Naive thymus-derived CD4-positive, alpha-beta T cell (primary cell): ENCODE results near the gene PLCG2. TPM values are rescaled to one million over a fixed set of nuclear protein-coding genes. Genes with fewer than 3 reads are reported as not detected.

ENCODE experiments used
- ATAC-seq: fragments of 150-1000 bp; cut with Tn5 transposase; 2 replicates; pipeline ENCODE4 v1.10.0; 2021; ENCODE audit warnings: mild to moderate bottlenecking, moderate library complexity
- CTCF ChIA-PET: fragments of 350-600 bp; sonication (Branson Sonifier 250); formaldehyde crosslinking; loops from one replicate; lab custom pipeline; 2021; ENCODE audit warnings: antibody characterized with exemption; lab: Charles Lee
- POLR2A ChIA-PET: fragments of 350-600 bp; sonication (Branson Sonifier 250); formaldehyde crosslinking; loops from one replicate; lab custom pipeline; 2021; ENCODE audit warnings: antibody characterized with exemption, inconsistent platforms; lab: Charles Lee
- DNase-seq, 9 donors: peaks; one replicate each; pipeline versions ENCODE4 v3.0.0 to v3.0.0-alpha.2; 2020 to 2022; ENCODE audit warnings: mixed read lengths in 1 of 9
- H3K27ac ChIP-seq: one replicate; pipeline ENCODE4 v1.7.0; 2013; ENCODE audit warnings: mild to moderate bottlenecking, low read depth, low read length, moderate library complexity
- H3K27me3 ChIP-seq, 2 donors: one replicate each; pipeline ENCODE4 v1.7.0; 2013; ENCODE audit warnings: low read length in 2 of 2, mild to moderate bottlenecking in 2 of 2, moderate library complexity in 2 of 2; ENCODE audit not compliant: control insufficient read depth in 2 of 2, insufficient read depth in 2 of 2
- H3K36me3 ChIP-seq, 3 experiments: 1 replicate in 2 of 3; 2 replicates in 1 of 3; pipeline ENCODE4 v1.7.0; 2013; ENCODE audit warnings: low read length in 3 of 3, mild to moderate bottlenecking in 3 of 3, moderate library complexity in 1 of 3; ENCODE audit not compliant: insufficient read depth in 3 of 3, control insufficient read depth in 2 of 3
- H3K4me1 ChIP-seq, 2 donors: one replicate each; pipeline ENCODE4 v1.7.0; 2013; ENCODE audit warnings: low read length in 2 of 2, mild to moderate bottlenecking in 2 of 2, moderate library complexity in 1 of 2; ENCODE audit not compliant: control insufficient read depth in 2 of 2, insufficient read depth in 2 of 2
- H3K4me3 ChIP-seq: 2 replicates; pipeline ENCODE4 v1.7.0; 2013; ENCODE audit warnings: mild to moderate bottlenecking, low read length
- H3K9me3 ChIP-seq, 3 experiments: 1 replicate in 2 of 3; 2 replicates in 1 of 3; pipeline ENCODE4 v1.7.0; 2013; ENCODE audit warnings: low read length in 3 of 3; ENCODE audit not compliant: control insufficient read depth in 2 of 3
- H3K27ac Mint-ChIP-seq, 9 donors: one replicate each; pipeline ENCODE4 v1.8.0; 2020 to 2022; ENCODE audit warnings: mixed read lengths in 9 of 9, mild to moderate bottlenecking in 8 of 9, moderate library complexity in 5 of 9, inconsistent platforms in 2 of 9
- H3K27me3 Mint-ChIP-seq, 5 donors: one replicate each; pipeline ENCODE4 v1.8.0; 2021 to 2022; ENCODE audit warnings: mixed read lengths in 5 of 5, mild to moderate bottlenecking in 1 of 5
- H3K36me3 Mint-ChIP-seq, 5 donors: one replicate each; pipeline ENCODE4 v1.8.0; 2020 to 2022; ENCODE audit warnings: mixed read lengths in 5 of 5, mild to moderate bottlenecking in 3 of 5, inconsistent platforms in 1 of 5
- H3K4me1 Mint-ChIP-seq, 7 donors: one replicate each; pipeline ENCODE4 v1.8.0; 2020 to 2022; ENCODE audit warnings: mixed read lengths in 7 of 7, mild to moderate bottlenecking in 3 of 7, inconsistent platforms in 1 of 7
- H3K4me3 Mint-ChIP-seq, 10 donors: one replicate each; pipeline ENCODE4 v1.8.0; 2020 to 2022; ENCODE audit warnings: mild to moderate bottlenecking in 10 of 10, mixed read lengths in 10 of 10, moderate library complexity in 6 of 10, inconsistent platforms in 2 of 10
- H3K9me3 Mint-ChIP-seq, 11 donors: one replicate each; pipeline ENCODE4 v1.8.0; 2020 to 2022; ENCODE audit warnings: mixed read lengths in 11 of 11, mild to moderate bottlenecking in 4 of 11, inconsistent platforms in 1 of 11, moderate library complexity in 1 of 11
- intact Hi-C, 2 donors: fragments of 100-400 bp; cut with micrococcal nuclease; formaldehyde crosslinking; loops; one replicate each; pipeline ENCODE4 v1.15.1; 2023
- polyA plus RNA-seq, 2 donors: library from polyadenylated mRNA; unstranded; fragments of 300-500 nt; fragmentation: Illumina TruSeq; gene quantifications; one replicate each; pipeline ENCODE4 v1.2.3, GENCODE V29; 2021
- total RNA-seq, 6 experiments: library from RNA in 5 of 6; stranded (reverse) in 5 of 6; gene quantifications; 1 replicate in 5 of 6; 2 replicates in 1 of 6; pipeline ENCODE4 v1.2.3 and lab custom pipeline; 2021 to 2026

The PLCG2 gene
- total and polyA plus RNA-seq, 7 experiments from 2014 or later: 0.07 to 85.8 (median 1.5) TPM

DNA sequence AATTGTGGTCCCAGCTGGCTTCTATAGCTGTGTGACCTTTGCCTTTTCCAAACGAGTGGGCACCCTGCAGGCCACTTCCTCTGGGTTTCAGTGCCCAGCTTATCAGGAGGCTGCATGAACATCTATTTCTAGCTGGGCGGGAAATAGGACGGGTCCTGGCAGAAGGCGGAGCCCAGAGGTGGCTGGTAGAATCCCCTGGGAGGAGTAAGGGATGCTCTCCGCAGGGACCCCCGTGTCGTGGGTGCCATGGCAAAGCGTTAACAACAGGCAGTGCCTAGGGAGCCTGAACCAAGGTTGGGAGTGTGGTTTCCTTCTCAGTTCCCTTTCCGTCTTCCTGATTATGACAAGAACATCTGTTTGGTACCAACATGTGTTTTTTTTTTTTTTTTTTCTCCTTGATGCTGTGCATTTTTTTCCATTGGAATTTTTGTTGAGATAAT is 58.2 kb downstream of the PLCG2 start:
- Mint-ChIP-seq H3K36me3 (no peaks in the 10 kb centered on the region), H3K27me3 (peaks cover 0 to 24% (median 9%) of the 10 kb centered on the region in 5 donors), H3K4me3 (no peak overlapping the region), H3K27ac (no peak overlapping the region), H3K9me3 (no peaks in the 10 kb centered on the region), H3K4me1 (peaks cover 0 to 21% (median 5%) of the 10 kb centered on the region in 7 donors)
- Histone ChIP-seq H3K27me3 (no peaks in the 10 kb centered on the region), H3K27ac (no peak overlapping the region), H3K4me1 (peaks cover 0 to 17% of the 10 kb centered on the region in 2 donors), H3K9me3 (no peaks in the 10 kb centered on the region), H3K4me3 (no peak overlapping the region), H3K36me3 (no peaks in the 10 kb centered on the region)
- intact Hi-C loops: no loop called here
- CTCF ChIA-PET: no interaction called here
- DNase-seq (no peak), ATAC-seq (no peak)
- POLR2A ChIA-PET: no interaction called here

DNA sequence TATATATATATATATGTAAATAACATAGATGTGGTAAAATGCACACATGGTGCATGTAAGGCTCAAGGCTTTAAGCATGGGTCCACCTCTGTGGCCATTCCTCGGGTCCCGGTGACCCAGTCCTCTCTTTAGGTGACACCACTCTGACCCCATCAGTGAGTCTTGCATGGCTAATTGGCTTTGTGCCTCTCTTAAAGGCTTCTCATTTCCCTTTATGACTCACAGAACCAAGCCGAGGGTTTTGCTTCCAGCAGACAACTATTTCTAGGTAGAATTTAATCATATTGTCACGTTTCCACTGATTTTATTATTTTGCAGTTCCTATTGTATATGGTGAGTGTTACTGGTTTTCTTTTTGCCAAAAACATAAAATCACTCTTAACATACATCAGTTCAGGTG is 59.7 kb downstream of the PLCG2 start:
- ChIA-PET POLR2A (no interaction called here), CTCF (no interaction called here)
- Histone ChIP-seq H3K27me3 (no peaks in the 10 kb centered on the region), H3K36me3 (no peaks in the 10 kb centered on the region), H3K27ac (no peak overlapping the region), H3K4me3 (no peak overlapping the region), H3K4me1 (peaks cover 0 to 8% of the 10 kb centered on the region in 2 donors), H3K9me3 (no peaks in the 10 kb centered on the region)
- DNase-seq: no peak
- H3K27ac Mint-ChIP-seq: no peak overlapping the region
- peaks cover 0 to 23% (median 10%) of the 10 kb centered on the region in 5 donors for H3K27me3 Mint-ChIP-seq
- H3K9me3 Mint-ChIP-seq: no peaks in the 10 kb centered on the region
- H3K36me3 Mint-ChIP-seq: no peaks in the 10 kb centered on the region
- intact Hi-C loops: no loop called here
- peaks cover 0 to 22% (median 0%) of the 10 kb centered on the region in 7 donors for H3K4me1 Mint-ChIP-seq
- H3K4me3 Mint-ChIP-seq: no peak overlapping the region
- ATAC-seq: no peak

DNA sequence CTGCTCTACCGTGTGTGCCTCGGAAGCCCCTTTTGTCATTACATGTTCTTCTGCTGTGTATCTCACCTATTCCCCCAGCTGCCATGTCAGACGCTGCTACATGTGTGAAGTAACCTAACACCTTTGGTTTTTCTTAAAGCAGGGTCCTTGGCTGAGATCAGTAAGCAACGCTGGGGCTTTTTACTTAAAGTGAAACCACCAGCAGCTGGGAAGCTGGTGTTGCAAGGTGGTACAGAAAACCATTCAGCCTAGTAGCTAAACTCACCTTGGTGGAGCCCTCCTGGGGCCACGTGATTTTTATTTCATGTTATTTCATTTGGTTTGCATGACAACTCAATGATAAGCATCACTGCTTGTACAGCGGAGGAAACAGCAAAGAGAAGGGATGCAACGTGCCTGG is 62.6 kb downstream of the PLCG2 start:
- H3K36me3 ChIP-seq: no peaks in the 10 kb centered on the region
- H3K9me3 ChIP-seq: no peaks in the 10 kb centered on the region
- peak; percentile 74 for ATAC-seq
- H3K9me3 Mint-ChIP-seq: no peaks in the 10 kb centered on the region
- ChIA-PET CTCF (no interaction called here), POLR2A (no interaction called here)
- H3K4me1 ChIP-seq: peaks cover 0 to 8% of the 10 kb centered on the region in 2 donors
- peaks cover 0 to 13% (median 0%) of the 10 kb centered on the region in 7 donors for H3K4me1 Mint-ChIP-seq
- H3K27me3 Mint-ChIP-seq: peaks cover 0 to 20% (median 11%) of the 10 kb centered on the region in 5 donors
- peak overlapping the region; percentile 1 for H3K4me3 ChIP-seq
- no peak overlapping the region for H3K4me3 Mint-ChIP-seq
- DNase-seq: no peak
- H3K27me3 ChIP-seq: no peaks in the 10 kb centered on the region
- no peaks in the 10 kb centered on the region for H3K36me3 Mint-ChIP-seq
- no peak overlapping the region for H3K27ac Mint-ChIP-seq
- H3K27ac ChIP-seq: no peak overlapping the region
- intact Hi-C loops: no loop called here

DNA sequence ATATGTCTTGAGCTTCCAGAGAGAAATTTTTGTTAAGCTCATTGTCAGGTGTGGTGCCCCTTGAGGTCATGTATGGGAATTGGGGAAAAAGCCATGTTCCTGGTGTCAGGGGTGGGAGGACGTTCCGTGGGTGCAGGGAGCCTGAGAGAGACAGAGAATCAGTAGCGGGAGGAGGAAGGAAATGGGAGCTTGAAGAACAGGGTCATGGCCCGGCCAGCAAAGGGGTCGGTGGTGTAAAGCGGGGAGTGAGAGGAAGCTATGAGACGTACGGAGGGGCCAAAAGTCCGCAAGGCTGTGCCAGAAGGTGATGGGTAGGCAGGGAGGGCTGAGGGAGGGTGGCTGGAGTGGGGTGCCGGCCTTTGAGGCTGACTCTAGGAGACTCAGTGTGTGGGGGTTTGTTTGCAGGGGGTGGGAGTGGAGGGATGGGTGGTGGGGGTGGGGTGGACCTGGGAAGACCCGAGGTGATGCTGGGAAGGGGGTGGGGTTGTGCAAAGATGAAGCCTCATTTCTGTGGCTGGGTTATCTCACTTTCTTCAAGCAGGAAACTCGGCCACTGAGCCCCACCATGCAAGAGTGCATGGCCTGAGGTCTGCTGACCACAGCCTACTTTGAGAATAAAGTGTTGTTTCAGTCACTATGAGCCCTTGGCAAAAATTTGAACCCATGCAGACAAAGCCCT is 63.6 kb downstream of the PLCG2 start:
- Histone ChIP-seq H3K4me1 (peaks cover 0 to 8% of the 10 kb centered on the region in 2 donors), H3K4me3 (no peak overlapping the region), H3K27me3 (no peaks in the 10 kb centered on the region), H3K27ac (no peak overlapping the region), H3K36me3 (no peaks in the 10 kb centered on the region), H3K9me3 (no peaks in the 10 kb centered on the region)
- ChIA-PET CTCF (no interaction called here), POLR2A (no interaction called here)
- no peaks in the 10 kb centered on the region for H3K9me3 Mint-ChIP-seq
- H3K27me3 Mint-ChIP-seq: peaks cover 0 to 13% (median 9%) of the 10 kb centered on the region in 5 donors
- peak; percentile 31 for ATAC-seq
- peaks cover 0 to 13% (median 0%) of the 10 kb centered on the region in 7 donors for H3K4me1 Mint-ChIP-seq
- H3K36me3 Mint-ChIP-seq: no peaks in the 10 kb centered on the region
- intact Hi-C loops: no loop called here
- peak overlapping the region in 1 of 10 donors; percentile 45 for H3K4me3 Mint-ChIP-seq
- no peak overlapping the region for H3K27ac Mint-ChIP-seq
- no peak for DNase-seq

DNA sequence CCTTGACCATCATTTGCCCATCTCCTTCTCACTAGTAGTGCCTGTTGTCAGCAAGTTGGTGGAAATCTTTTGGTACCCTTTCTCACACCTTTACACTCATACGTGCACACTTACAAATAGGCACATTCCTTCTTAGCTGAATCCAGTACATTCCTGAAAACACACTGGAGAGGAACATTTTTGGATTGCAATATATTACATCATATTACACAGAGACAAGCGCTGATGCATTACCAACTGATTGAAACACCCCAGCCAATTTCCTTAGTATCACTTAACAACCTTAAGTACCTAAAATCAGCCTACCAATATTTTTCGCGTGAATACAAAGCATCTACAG is 64.1 kb downstream of the PLCG2 start:
- no peaks in the 10 kb centered on the region for H3K9me3 ChIP-seq
- H3K27me3 ChIP-seq: no peaks in the 10 kb centered on the region
- Mint-ChIP-seq H3K4me1 (peaks cover 0 to 13% (median 0%) of the 10 kb centered on the region in 7 donors), H3K27me3 (peaks cover 0 to 12% (median 6%) of the 10 kb centered on the region in 5 donors), H3K36me3 (no peaks in the 10 kb centered on the region), H3K4me3 (peak overlapping the region in 1 of 10 donors; percentile 34), H3K27ac (no peak overlapping the region), H3K9me3 (no peaks in the 10 kb centered on the region)
- DNase-seq: no peak
- H3K36me3 ChIP-seq: no peaks in the 10 kb centered on the region
- intact Hi-C loops: no loop called here
- no peak overlapping the region for H3K4me3 ChIP-seq
- no peak overlapping the region for H3K27ac ChIP-seq
- CTCF ChIA-PET: no interaction called here
- ATAC-seq: no peak
- POLR2A ChIA-PET: no interaction called here
- H3K4me1 ChIP-seq: peaks cover 0 to 8% of the 10 kb centered on the region in 2 donors

DNA sequence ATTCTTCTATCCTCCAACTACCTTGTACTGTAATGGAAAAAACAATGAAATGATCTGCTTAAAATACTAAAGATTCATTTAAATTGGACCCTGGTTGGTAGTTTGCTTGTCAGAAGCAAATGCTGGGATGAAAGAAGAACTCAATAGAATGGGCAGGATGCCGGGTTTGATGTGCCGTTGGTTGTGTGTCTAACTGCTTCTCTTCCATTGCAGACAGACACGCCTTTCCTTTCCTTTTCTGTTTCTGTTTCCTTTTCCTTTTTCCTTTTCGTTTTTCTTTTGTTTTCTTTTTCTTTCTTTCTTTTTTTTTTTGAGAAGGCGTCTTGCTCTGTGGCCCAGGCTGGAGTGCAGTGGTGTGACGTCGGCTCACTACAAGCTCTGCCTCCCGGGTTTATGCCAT is 64.6 kb downstream of the PLCG2 start:
- Histone ChIP-seq H3K27ac (no peak overlapping the region), H3K9me3 (no peaks in the 10 kb centered on the region), H3K36me3 (no peaks in the 10 kb centered on the region), H3K4me1 (peaks cover 0 to 8% of the 10 kb centered on the region in 2 donors), H3K27me3 (no peaks in the 10 kb centered on the region), H3K4me3 (no peak overlapping the region)
- intact Hi-C loops: no loop called here
- ChIA-PET CTCF (no interaction called here), POLR2A (no interaction called here)
- H3K27ac Mint-ChIP-seq: no peak overlapping the region
- DNase-seq (no peak), ATAC-seq (peak; percentile 13)
- H3K27me3 Mint-ChIP-seq: peaks cover 0 to 16% (median 5%) of the 10 kb centered on the region in 5 donors
- peak overlapping the region in 1 of 10 donors; percentile 21 for H3K4me3 Mint-ChIP-seq
- peaks cover 0 to 13% (median 0%) of the 10 kb centered on the region in 7 donors for H3K4me1 Mint-ChIP-seq
- H3K9me3 Mint-ChIP-seq: no peaks in the 10 kb centered on the region
- H3K36me3 Mint-ChIP-seq: no peaks in the 10 kb centered on the region

DNA sequence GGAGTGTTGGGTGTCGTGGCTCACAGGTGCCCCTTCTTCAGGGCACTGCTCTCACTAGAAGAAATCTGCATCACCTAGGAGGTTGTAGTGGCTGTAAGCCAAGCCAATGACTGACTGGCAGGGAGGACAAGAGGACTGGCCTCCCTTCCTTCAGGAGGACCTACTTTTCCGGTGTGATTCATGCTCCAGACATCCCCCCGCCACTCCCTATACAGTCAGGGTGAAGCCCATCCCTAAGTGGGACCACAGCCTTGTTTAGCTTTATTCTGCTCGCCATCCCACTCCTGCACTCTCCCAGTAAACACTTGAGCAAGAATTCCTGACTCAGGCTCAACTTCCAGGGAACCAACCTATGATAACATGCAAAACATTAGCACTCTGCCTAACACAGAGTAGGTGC is 67.0 kb downstream of the PLCG2 start:
- H3K27me3 ChIP-seq: no peaks in the 10 kb centered on the region
- H3K27me3 Mint-ChIP-seq: peaks cover 0 to 17% (median 7%) of the 10 kb centered on the region in 5 donors
- DNase-seq (no peak), ATAC-seq (no peak)
- no peaks in the 10 kb centered on the region for H3K36me3 Mint-ChIP-seq
- ChIA-PET POLR2A (no interaction called here), CTCF (no interaction called here)
- no peaks in the 10 kb centered on the region for H3K9me3 Mint-ChIP-seq
- no peak overlapping the region for H3K27ac Mint-ChIP-seq
- no peak overlapping the region for H3K27ac ChIP-seq
- intact Hi-C loops: no loop called here
- H3K4me3 ChIP-seq: no peak overlapping the region
- no peaks in the 10 kb centered on the region for H3K36me3 ChIP-seq
- no peaks in the 10 kb centered on the region for H3K9me3 ChIP-seq
- H3K4me3 Mint-ChIP-seq: no peak overlapping the region
- H3K4me1 ChIP-seq: peaks cover 0 to 8% of the 10 kb centered on the region in 2 donors
- peaks cover 0 to 21% (median 0%) of the 10 kb centered on the region in 7 donors for H3K4me1 Mint-ChIP-seq
